K562 (cell line): ENCODE measurements around the gene CLCN6. TPM values are rescaled to one million over a fixed set of nuclear protein-coding genes. Genes with fewer than 3 reads are reported as not detected.

Experiments used
- BHLHE40 ChIP-seq: IDR thresholded peaks from 2 replicates; pipeline ENCODE4 v1.6.1; 2011; ENCODE audit warnings: low read length, improper control_type of control experiment
- CSDE1 ChIP-seq, 2 experiments: fragments of 450-650 bp; IDR thresholded peaks; 2 replicates each; pipeline ENCODE4 v1.6.1; 2016; ENCODE audit warnings: mild to moderate bottlenecking in 1 of 2
- CTBP1 ChIP-seq: fragments of 450-650 bp; IDR thresholded peaks from 2 replicates; pipeline ENCODE4 v1.6.1; 2016; ENCODE audit warnings: borderline replicate concordance
- GABPB1 ChIP-seq: sonication (generic); formaldehyde crosslinking; IDR thresholded peaks from 2 replicates; pipeline ENCODE4 v1.8.0; 2022; ENCODE audit warnings: mild to moderate bottlenecking, missing genetic modification reagents
- HDAC3 ChIP-seq: fragments of 450-650 bp; IDR thresholded peaks from 2 replicates; pipeline ENCODE4 v1.6.1; 2018; ENCODE audit warnings: borderline replicate concordance, mild to moderate bottlenecking, moderate library complexity; ENCODE audit not compliant: partially characterized antibody
- KAT8 ChIP-seq: fragments of 450-650 bp; IDR thresholded peaks from 2 replicates; pipeline ENCODE4 v1.6.1; 2016; ENCODE audit warnings: low read depth, mild to moderate bottlenecking
- PHB ChIP-seq: fragments of 250-450 bp; sonication (Bioruptor Pico); IDR thresholded peaks from 2 replicates; pipeline ENCODE4 v1.5.0; 2021
- PTBP1 ChIP-seq: fragments of 200-400 bp; formaldehyde crosslinking; IDR thresholded peaks from 2 replicates; pipeline ENCODE4 v1.6.1; 2017; ENCODE audit warnings: low read depth, low read length
- SRSF9 ChIP-seq: fragments of 200-400 bp; formaldehyde crosslinking; IDR thresholded peaks from 2 replicates; pipeline ENCODE4 v1.6.1; 2017; ENCODE audit warnings: low read depth, low read length, borderline replicate concordance
- TEAD1 ChIP-seq, 2 experiments: fragments of 450-650 bp in 1 of 2; sonication (generic) in 1 of 2; formaldehyde crosslinking; IDR thresholded peaks; 2 replicates each; pipeline versions ENCODE4 v1.4.0 to v1.8.0; 2020 to 2022; ENCODE audit warnings: mild to moderate bottlenecking in 2 of 2, missing genetic modification reagents in 1 of 2
- ZNF23 ChIP-seq: fragments of 250-450 bp; sonication (Bioruptor Pico); IDR thresholded peaks from 2 replicates; pipeline ENCODE4 v1.4.0; 2020; ENCODE audit warnings: mild to moderate bottlenecking
- polyA plus RNA-seq, 8 experiments: library from polyadenylated mRNA; depleted of rRNA in 4 of 8; stranded (reverse) in 5 of 8; unstranded in 3 of 8; fragments of >200 nt; fragmentation: Nextera tagmentation in 2 of 8; fragmentation: Illumina TruSeq in 1 of 8; extraction: Ambion mirVana in 2 of 8; extraction: Trizol in 1 of 8; gene quantifications; 2 replicates each; pipeline versions ENCODE4 v1.2.1 to v1.2.3, GENCODE V29; 2011 to 2014; ENCODE audit warnings: inconsistent platforms in 1 of 8, missing spikeins in 1 of 8
- total RNA-seq, 7 experiments: library from RNA; depleted of rRNA in 6 of 7; stranded (reverse); fragments of >200 nt in 6 of 7; fragmentation: Illumina TruSeq in 2 of 7; extraction: Trizol in 2 of 7; gene quantifications; 2 replicates each; pipeline versions ENCODE4 v1.2.1 to v1.2.3, GENCODE V29; 2011 to 2021; ENCODE audit warnings: low replicate concordance in 1 of 7
- TF ChIP-seq, protein P1 (sequence below): fragments of 450-650 bp; formaldehyde crosslinking; IDR thresholded peaks from 2 replicates; pipeline ENCODE4 v1.4.0; 2020; ENCODE audit warnings: mild to moderate bottlenecking, moderate library complexity
- TF ChIP-seq, protein P2 (sequence below): fragments of 450-650 bp; IDR thresholded peaks from one replicate; pipeline ENCODE4 v1.6.1; 2018; ENCODE audit warnings: mild to moderate bottlenecking, moderate library complexity; ENCODE audit not compliant: partially characterized antibody
- TF ChIP-seq, protein P3 (sequence below), 2 experiments: fragments of 450-650 bp; conservative IDR thresholded peaks; 2 replicates each; pipeline ENCODE4 v1.6.1; 2017; ENCODE audit warnings: mild to moderate bottlenecking in 2 of 2, moderate library complexity in 2 of 2
- TF ChIP-seq, protein P4 (sequence below): sonication (generic); formaldehyde crosslinking; IDR thresholded peaks from 2 replicates; pipeline ENCODE4 v1.8.0; 2023; ENCODE audit warnings: mild to moderate bottlenecking, missing genetic modification reagents

Gene CLCN6
- total and polyA plus RNA-seq, 9 of the 15 experiments (the other 6 are each of a cell fraction or from before 2014, with no cell fraction given) = 2.0 to 21.8 (median 13.6) TPM

DNA sequence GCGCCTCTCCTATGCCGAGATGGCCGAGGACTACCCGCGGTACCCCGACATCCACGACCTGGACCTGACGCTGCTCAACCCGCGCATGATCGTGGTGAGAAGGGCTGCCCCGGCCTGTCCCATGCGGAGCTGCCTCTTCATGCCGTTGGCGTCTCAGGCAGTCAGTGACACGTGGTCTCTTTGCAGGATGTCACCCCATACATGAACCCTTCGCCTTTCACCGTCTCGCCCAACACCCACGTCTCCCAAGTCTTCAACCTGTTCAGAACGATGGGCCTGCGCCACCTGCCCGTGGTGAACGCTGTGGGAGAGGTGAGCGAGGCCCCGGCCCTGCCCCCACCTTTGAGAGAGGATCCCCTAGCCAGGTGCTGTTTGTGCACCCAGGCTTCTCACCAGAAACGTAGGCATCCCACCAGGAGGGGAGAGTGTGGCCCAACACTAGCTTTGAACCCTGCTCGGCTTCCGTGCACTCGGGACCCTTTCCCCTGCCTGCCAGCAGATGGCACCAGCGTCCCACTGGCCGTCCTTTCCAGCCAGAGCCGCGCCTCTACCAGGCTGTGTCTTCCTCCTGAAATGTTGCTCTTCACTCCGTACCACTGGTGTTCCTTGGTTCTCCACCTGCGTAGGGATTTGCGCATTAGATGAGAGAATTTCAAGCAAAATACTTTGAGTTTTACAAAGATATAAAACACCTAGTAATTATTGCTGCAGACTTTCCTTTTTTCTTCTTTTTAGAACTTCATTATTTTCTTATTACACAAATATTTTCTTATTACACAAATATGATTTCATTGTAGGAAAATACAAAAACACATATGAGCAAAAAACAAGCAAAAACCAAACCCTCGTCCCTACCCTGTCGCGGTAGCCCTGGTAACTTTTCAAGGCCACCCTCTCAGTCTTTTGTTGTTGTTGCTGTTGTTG, 32.6 kb downstream of the CLCN6 start (continued):
- TF ChIP-seq HDAC3 = no peak
- peak; percentile 55; the same call in 1 of the 2 replicates for TF ChIP-seq GABPB1
- no peak for TF ChIP-seq PTBP1
- TF ChIP-seq BHLHE40 = peak; percentile 36
- TF ChIP-seq, protein P1, sequence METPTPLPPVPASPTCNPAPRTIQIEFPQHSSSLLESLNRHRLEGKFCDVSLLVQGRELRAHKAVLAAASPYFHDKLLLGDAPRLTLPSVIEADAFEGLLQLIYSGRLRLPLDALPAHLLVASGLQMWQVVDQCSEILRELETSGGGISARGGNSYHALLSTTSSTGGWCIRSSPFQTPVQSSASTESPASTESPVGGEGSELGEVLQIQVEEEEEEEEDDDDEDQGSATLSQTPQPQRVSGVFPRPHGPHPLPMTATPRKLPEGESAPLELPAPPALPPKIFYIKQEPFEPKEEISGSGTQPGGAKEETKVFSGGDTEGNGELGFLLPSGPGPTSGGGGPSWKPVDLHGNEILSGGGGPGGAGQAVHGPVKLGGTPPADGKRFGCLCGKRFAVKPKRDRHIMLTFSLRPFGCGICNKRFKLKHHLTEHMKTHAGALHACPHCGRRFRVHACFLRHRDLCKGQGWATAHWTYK (CRISPR knock-in tag) = no peak; the same call in 1 of the 2 replicates
- no peak for TF ChIP-seq PHB (CRISPR knock-in tag)
- peak in 1 of 2 experiments; percentile 69; a peak in 2 of 4 replicates for TF ChIP-seq TEAD1 (CRISPR knock-in tag; IDR thresholded peaks at IDR 0.05)
- TF ChIP-seq ZNF23 (CRISPR knock-in tag) = no peak
- TF ChIP-seq KAT8 = no peak
- TF ChIP-seq CSDE1 (IDR thresholded peaks at IDR 0.05) = peak in 1 of 2 experiments; percentile 36; a peak in 1 of 4 replicates
- TF ChIP-seq, protein P2, sequence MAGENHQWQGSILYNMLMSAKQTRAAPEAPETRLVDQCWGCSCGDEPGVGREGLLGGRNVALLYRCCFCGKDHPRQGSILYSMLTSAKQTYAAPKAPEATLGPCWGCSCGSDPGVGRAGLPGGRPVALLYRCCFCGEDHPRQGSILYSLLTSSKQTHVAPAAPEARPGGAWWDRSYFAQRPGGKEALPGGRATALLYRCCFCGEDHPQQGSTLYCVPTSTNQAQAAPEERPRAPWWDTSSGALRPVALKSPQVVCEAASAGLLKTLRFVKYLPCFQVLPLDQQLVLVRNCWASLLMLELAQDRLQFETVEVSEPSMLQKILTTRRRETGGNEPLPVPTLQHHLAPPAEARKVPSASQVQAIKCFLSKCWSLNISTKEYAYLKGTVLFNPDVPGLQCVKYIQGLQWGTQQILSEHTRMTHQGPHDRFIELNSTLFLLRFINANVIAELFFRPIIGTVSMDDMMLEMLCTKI = no peak
- TF ChIP-seq, protein P3, sequence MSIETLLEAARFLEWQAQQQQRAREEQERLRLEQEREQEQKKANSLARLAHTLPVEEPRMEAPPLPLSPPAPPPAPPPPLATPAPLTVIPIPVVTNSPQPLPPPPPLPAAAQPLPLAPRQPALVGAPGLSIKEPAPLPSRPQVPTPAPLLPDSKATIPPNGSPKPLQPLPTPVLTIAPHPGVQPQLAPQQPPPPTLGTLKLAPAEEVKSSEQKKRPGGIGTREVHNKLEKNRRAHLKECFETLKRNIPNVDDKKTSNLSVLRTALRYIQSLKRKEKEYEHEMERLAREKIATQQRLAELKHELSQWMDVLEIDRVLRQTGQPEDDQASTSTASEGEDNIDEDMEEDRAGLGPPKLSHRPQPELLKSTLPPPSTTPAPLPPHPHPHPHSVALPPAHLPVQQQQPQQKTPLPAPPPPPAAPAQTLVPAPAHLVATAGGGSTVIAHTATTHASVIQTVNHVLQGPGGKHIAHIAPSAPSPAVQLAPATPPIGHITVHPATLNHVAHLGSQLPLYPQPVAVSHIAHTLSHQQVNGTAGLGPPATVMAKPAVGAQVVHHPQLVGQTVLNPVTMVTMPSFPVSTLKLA (conservative IDR thresholded peaks at IDR 0.05) = peak in 1 of 2 experiments; percentile 39; a peak in 1 of 4 replicates
- TF ChIP-seq, protein P4, sequence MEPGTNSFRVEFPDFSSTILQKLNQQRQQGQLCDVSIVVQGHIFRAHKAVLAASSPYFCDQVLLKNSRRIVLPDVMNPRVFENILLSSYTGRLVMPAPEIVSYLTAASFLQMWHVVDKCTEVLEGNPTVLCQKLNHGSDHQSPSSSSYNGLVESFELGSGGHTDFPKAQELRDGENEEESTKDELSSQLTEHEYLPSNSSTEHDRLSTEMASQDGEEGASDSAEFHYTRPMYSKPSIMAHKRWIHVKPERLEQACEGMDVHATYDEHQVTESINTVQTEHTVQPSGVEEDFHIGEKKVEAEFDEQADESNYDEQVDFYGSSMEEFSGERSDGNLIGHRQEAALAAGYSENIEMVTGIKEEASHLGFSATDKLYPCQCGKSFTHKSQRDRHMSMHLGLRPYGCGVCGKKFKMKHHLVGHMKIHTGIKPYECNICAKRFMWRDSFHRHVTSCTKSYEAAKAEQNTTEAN (CRISPR knock-in tag) = no peak
- no peak for TF ChIP-seq SRSF9
- peak; percentile 58; the same call in 1 of the 2 replicates for TF ChIP-seq CTBP1
